Astrocyte of the cerebellum (primary cell): Measurements from ENCODE around the gene AOX1.

ENCODE experiments used
- DNase-seq: peaks from one replicate; pipeline ENCODE4 v3.0.0-alpha.2; 2011; ENCODE audit warnings: low read depth
- H3K4me3 ChIP-seq: 2 replicates; pipeline ENCODE4 v1.5.1; 2011; ENCODE audit warnings: mild to moderate bottlenecking, low read depth, low read length, moderate library complexity
- in situ Hi-C: cut with HindIII; loops from 2 replicates; pipeline ENCODE4 v1.10.0; 2017; ENCODE audit warnings: low sequenced_read_pairs
- TF ChIP-seq, protein P1 (sequence below): IDR thresholded peaks from 2 replicates; pipeline ENCODE4 v1.5.1; 2012; ENCODE audit warnings: low read length, low read depth, moderate library complexity, mild to moderate bottlenecking; ENCODE audit errors: missing control alignments

Gene AOX1

GRCh38 chr2:200661477-200661876 lies 75.7 kb downstream of the AOX1 start:
- in situ Hi-C loops = no loop called here
- no peak for DNase-seq
- TF ChIP-seq, protein P1, sequence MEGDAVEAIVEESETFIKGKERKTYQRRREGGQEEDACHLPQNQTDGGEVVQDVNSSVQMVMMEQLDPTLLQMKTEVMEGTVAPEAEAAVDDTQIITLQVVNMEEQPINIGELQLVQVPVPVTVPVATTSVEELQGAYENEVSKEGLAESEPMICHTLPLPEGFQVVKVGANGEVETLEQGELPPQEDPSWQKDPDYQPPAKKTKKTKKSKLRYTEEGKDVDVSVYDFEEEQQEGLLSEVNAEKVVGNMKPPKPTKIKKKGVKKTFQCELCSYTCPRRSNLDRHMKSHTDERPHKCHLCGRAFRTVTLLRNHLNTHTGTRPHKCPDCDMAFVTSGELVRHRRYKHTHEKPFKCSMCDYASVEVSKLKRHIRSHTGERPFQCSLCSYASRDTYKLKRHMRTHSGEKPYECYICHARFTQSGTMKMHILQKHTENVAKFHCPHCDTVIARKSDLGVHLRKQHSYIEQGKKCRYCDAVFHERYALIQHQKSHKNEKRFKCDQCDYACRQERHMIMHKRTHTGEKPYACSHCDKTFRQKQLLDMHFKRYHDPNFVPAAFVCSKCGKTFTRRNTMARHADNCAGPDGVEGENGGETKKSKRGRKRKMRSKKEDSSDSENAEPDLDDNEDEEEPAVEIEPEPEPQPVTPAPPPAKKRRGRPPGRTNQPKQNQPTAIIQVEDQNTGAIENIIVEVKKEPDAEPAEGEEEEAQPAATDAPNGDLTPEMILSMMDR = no peak
- H3K4me3 ChIP-seq = no peak overlapping the region

DNA sequence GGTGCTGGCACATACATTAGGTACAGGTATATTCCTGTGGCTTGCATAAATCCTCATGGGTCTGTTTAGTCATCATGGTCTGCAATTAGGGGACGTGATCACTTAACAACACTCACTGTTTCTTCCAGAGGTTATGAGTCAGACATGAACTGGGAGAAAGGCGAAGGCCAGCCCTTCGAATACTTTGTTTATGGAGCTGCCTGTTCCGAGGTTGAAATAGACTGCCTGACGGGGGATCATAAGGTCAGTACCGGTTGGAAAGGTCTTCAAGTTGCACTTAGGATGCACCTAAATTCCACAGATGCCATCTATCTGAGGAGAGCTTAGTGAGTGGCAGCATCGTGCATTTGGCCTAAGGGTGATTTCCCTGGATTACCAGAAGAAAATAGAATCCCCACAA lies 76.9 kb downstream of the AOX1 start:
- in situ Hi-C loops = no loop called here
- no peak overlapping the region for H3K4me3 ChIP-seq
- TF ChIP-seq, protein P1 = no peak
- DNase-seq = no peak

- no peak overlapping the region for H3K4me3 ChIP-seq
- in situ Hi-C loops = no loop called here
- DNase-seq = no peak
- TF ChIP-seq, protein P1 = no peak
These were observed 79.1 kb downstream of the AOX1 start for GRCh38 chr2:200664770-200665494.

DNA sequence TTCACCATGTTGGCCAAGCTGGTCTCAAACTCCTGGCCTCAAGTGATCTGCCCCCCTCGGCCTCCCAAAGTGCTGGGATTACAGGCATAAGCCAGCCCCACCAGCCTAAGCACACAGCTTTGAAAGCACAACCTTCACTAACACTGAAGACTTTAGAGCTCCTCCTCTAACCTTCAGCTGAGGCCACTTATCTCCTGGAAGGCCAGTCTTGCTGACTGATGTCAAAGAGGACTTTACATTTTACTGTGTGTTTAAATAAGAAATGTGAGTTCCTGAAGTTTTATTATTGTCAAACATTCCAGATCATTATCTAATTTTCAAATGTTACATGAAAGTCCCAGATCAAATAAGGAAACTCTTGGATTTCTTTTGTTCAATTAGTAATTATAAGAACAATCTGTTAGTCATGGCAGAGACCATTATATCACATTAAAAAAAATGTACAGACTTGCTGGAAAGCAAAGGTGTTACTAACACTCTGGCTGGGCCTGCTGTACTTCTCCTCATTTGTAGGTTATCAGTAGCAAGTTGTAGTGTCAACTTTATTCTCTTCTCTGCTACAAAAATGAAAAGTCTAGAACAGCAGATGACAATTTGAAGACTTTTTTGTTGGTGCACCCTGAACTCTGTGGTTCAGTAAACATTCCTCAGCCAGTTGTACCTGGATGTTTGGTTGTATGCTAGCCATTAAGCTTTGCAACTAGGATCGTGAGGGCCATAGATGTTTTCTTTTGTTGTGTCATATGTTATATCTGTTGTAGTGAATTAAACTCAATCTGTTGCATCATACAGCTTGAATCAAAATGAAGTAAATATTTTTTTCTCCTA lies 80.0 kb downstream of the AOX1 start:
- TF ChIP-seq, protein P1 = no peak
- no peak overlapping the region for H3K4me3 ChIP-seq
- in situ Hi-C loops = no loop called here
- DNase-seq = no peak

GRCh38 chr2:200667413-200667812 lies 81.6 kb downstream of the AOX1 start:
- H3K4me3 ChIP-seq = no peak overlapping the region
- DNase-seq = no peak
- in situ Hi-C loops = no loop called here
- TF ChIP-seq, protein P1 = no peak

GRCh38 chr2:200668478-200668877 lies 82.7 kb downstream of the AOX1 start:
- TF ChIP-seq, protein P1 = no peak
- DNase-seq = no peak
- in situ Hi-C loops = no loop called here
- H3K4me3 ChIP-seq = no peak overlapping the region
